GM18502 (cell line): ENCODE results near the gene CEP164.

Experiments
- ATAC-seq: cut with Tn5 transposase; IDR thresholded peaks from one replicate; pipeline ENCODE4 v1.9.1; 2021; ENCODE audit warnings: mild to moderate bottlenecking; ENCODE audit not compliant: unreplicated experiment, poor library complexity

The CEP164 gene

DNA sequence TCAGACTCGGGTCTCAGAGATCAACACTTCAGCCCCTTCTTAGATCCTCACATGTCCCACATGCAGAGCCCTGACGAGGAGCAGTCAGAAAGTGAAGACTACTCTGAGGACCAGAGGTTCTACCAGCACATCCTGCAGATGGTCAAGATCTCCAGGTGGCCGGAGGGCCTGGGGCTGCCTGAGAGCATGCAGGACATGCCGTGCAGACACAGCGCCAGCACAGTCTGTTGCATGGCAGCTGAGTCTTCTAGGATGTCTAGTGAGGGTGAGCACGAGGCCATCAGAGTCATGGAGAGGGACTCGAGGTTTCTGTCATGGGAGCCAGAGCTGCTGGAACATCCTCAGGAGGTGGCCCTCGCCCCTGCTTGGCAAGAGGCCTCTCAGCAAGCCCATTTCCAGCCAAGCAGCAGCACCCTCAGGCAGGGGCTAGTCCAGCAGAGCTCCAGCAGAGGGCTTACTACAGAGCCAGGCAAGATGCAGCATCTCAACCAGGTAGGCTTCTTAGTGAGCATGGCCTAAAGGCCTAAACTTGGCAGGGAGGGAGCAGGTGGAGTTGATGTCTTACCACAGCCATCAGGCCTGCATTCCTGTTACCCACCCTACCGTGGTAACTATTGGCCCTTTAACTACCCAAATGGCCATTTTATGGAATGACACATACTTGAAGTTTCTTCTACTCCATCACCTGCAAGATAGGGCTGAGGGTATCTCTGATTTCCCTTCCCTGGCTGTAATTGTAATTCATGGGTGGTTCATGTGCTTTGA, 28.7 kb downstream of the CEP164 start:
- no peak for ATAC-seq

- ATAC-seq: no peak
Observed at GRCh38 chr11:117361432-117361831, 33.8 kb downstream of the CEP164 start.

DNA sequence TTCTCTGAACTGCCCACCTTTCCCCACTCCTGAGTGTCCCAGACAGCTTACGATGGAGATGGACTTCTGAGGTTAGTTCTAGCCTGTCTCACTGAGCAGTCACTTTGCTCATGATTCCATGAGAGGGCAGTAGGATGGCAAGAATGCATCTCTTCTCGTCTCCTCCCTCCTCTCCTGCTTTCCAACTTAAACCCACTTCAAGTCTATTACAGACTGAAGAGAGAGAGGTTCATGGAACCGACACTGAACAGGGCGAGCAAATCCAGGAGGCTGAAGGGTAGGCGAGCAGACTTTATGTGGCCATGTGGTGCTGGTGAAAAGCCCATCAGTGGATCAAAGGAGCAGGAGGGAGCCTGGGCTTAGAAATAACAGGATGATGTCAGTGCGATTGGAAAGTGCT, 38.6 kb downstream of the CEP164 start:
- no peak for ATAC-seq

DNA sequence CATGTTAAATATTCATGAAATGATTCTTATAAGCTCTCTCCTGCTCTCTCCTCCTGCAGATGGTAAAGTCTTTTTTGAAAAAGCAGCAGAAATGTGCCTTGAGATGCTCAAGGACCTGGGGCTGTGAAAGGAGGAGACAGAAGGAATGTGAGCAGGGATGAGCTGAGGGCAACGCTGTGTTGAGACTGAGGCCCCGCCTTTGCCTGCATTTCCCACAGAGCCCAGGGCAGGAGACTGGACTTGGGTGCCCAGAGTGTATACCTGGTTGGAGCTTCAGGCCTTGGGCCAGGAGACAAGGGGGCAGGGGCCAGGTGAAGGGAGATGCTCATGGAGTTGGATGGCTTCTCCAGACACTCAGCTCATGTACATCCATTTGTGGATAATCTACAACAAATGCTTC, 39.2 kb downstream of the CEP164 start:
- ATAC-seq: no peak

DNA sequence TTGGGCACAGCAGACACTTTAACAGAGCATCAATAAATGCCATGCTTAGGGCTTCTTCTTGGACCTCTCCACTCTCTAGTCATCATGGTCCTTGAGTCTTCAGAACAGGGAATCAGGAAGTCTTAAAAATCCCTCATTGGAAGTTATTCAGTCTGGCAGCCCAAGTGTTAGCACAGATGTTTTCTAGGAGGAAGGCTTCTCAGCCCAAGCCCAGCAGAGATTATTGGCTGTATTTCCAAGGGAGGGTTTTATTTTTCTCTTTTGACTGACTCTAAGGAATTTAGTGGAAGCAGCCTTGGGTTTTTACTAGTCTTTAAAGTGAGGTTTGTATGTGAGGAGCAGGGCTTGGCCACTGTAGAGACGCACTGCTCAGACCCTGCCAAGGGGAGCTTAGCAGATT, 41.9 kb downstream of the CEP164 start:
- ATAC-seq: no peak

- no peak for ATAC-seq
Observed at GRCh38 chr11:117371453-117371852, 43.8 kb downstream of the CEP164 start.

GRCh38 chr11:117374316-117375055, 46.8 kb downstream of the CEP164 start:
- no peak for ATAC-seq

- no peak for ATAC-seq
Observed at GRCh38 chr11:117375960-117376359, 48.3 kb downstream of the CEP164 start.

DNA sequence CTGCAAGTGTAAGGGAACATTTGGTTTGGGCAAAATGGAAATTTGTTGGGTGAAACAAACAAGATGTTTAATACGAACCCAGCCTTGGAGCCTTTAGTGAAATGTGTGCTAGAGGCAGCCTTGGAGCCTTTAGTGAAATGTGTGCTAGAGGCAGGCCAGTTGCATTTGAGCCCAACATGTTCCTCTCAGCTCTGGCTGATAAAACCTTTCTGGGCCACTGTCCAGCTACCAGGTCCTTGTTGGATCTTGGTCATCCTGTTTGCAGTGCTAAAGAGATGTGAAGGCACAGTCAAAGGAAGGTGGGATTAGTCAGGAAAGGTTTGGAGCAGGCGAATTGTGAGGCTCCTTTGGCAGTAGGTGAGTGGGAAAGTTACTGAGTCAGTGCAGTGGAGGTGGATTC, 48.9 kb downstream of the CEP164 start:
- no peak for ATAC-seq

GRCh38 chr11:117378976-117379865, 51.6 kb downstream of the CEP164 start:
- ATAC-seq: no peak

DNA sequence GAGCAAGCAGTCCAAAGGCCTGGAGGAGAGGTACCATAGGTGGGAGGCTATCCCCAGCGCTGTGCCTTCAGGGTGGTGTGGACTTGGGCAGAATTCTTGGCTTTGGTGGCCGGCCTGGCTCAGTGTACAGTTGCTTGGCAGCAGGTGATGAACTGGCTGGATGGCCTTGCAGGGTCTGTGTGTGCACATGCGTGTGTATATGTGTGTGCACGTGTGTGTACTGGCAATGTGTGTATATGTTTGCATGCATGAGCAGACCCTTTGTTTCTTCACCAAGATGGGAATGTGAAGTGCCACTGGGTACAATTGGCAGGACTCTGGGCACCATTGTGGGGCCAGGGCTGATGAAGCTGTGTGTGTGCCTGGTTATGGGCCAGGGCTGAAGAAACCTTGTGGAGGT, 53.0 kb downstream of the CEP164 start:
- no peak for ATAC-seq

DNA sequence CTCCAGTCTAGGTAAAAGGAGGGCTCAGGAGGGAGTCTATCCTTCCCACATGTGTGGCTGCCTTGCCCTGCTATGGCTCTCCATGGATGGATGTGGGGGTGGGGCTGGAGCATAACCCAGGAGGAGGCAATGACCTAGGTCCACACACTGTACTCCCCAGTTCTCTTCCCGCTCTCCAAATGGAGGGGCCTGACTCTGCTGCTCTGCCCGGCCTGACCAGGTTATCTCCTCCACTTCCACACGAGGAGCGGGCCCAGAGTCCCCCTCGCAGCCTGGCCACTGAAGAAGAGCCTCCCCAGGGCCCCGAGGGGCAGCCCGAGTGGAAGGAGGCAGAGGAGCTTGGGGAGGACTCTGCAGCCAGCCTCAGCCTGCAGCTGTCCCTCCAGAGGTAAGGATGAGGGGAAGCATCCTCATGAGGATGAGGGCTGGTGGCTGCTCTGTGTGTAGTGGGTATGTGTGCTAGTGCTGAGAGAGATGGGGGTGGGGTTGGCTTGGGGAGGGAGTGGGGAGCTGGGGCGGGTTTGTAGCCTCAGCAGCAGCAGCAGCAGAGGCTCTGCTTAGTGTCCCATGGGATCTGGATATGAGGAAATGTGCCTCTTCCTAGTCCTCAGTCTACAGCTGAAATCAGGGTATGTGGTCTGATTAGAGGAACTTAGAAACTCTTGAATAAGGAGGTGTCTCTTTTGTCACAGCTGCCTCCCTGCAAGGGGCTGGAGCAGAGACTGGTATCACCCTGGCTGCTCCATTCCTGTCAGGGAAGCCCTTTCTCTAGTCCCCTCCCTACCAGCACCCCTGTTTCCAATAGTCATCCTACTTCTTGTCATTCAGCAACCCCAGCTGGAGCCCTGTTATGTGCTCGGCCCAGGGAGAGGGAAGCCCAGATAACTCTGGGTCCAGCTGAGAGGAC, 54.1 kb downstream of the CEP164 start:
- no peak for ATAC-seq

GRCh38 chr11:117382746-117383145, 55.1 kb downstream of the CEP164 start:
- ATAC-seq: no peak

GRCh38 chr11:117384045-117384444, 56.4 kb downstream of the CEP164 start:
- no peak for ATAC-seq

DNA sequence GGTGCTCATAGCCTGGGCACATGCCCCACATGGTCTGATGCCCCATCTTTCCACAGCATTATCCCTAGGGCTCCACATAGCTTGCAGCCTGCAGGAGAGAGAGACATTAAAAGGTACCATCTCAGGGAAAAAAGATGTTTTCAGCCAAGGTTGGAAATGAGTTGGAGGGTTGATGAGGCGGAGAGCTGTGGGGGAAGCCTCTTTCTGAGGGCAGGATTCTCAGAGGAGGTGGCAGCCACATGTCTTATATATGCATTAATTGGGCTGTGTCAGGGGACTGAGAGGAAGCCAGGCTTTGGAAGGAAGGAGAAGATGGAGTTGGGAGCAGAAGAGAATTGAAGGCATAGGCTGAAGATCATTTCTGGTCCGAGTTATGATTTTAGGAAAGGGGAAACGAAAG, 57.8 kb downstream of the CEP164 start:
- ATAC-seq: no peak

GRCh38 chr11:117385906-117386305, 58.3 kb downstream of the CEP164 start:
- ATAC-seq: no peak

DNA sequence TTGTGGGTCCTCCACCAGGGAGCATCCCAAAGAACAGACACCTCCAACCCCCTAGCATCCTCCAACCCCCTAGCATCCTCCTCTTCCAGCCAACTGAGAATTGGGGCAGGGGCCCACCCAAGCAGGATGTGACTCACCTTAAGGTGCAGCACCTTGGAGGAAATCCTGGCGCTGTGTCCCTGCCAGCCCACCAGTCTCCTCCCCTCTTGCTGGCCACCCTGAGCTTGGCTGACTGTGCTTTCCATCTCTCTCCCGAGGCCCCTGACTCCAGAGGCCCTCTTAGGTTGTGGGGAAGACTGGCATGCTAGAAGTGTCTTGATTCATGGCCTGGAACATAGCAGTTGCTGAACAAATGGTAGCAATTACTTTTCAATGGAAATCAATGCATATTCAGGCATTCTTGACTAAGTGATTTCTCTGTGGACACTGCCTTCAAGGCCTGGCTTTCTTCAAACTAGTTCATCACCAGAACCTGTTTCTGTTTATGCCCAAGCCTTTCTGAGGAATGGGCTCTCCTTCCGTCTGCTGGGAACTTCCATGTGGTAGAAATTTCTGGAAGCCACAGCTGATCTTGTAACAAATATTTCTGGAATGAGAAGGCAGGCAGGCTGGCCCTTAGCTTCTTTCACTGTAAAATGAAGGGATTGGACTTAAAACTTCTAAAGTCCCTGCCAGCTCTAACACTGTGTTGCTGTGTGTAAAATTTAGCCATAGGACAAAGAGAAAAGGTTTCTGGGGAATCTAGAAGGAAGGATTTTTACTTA, 60.5 kb downstream of the CEP164 start:
- ATAC-seq: no peak

- no peak for ATAC-seq
Observed at GRCh38 chr11:117390743-117391142, 63.1 kb downstream of the CEP164 start.

DNA sequence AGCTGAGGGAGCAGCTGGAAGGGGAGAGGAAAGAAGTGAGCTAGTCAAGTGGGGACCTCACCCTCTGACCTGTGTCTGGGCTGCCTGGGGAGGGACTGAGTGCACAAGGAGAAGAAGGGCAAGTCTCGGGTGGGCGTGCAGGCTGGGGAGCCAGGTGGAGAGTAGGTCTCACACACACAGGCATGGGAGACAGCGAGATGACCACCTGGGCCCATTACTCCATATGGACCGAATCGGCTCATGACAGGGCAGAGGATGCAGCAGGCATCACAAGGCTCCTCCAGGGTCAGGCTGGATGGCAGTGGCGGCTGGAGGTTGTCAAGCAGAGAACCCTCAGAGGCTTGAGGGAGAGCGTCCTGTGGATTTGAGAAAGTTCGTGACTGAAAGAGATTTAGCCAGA, 63.5 kb downstream of the CEP164 start:
- no peak for ATAC-seq
